Neural cell (in vitro differentiated cells): ENCODE data around the gene VEPH1. TPM values are rescaled to one million over a fixed set of nuclear protein-coding genes. Genes with fewer than 3 reads are reported as not detected.

Source experiments
- H2AFZ ChIP-seq: fragments of 200-600, 300-800 bp; sonication (generic), shearing (Covaris generic); 2 replicates; pipeline ENCODE4 v1.6.0; 2014; ENCODE audit warnings: low read depth, mild to moderate bottlenecking, antibody characterized with exemption, low read length, moderate library complexity
- H3F3A ChIP-seq: fragments of 200-600 bp; shearing (Covaris generic); 2 replicates; pipeline ENCODE4 v1.6.1; 2016; ENCODE audit warnings: mild to moderate bottlenecking, moderate library complexity, mixed read lengths, antibody characterized with exemption, low read length; ENCODE audit not compliant: insufficient read depth, poor library complexity, severe bottlenecking
- H3K27ac ChIP-seq: fragments of 200-600, 300-800 bp; sonication (generic), shearing (Covaris generic); 2 replicates; pipeline ENCODE4 v1.5.1; 2014; ENCODE audit warnings: mild to moderate bottlenecking, low read length, moderate library complexity
- H3K27me3 ChIP-seq: fragments of 300-800, 200-600 bp; sonication (generic), shearing (Covaris generic); 2 replicates; pipeline ENCODE4 v1.6.0; 2014; ENCODE audit warnings: mild to moderate bottlenecking, low read depth, low read length, moderate library complexity; ENCODE audit not compliant: insufficient read depth
- H3K36me3 ChIP-seq: fragments of 300-800, 200-600 bp; sonication (generic), shearing (Covaris generic); 2 replicates; pipeline ENCODE4 v1.5.1; 2014; ENCODE audit warnings: mild to moderate bottlenecking, antibody characterized with exemption, low read length, moderate library complexity; ENCODE audit not compliant: insufficient read depth
- H3K4me2 ChIP-seq: fragments of 300-800, 200-600 bp; sonication (generic), shearing (Covaris generic); 2 replicates; pipeline ENCODE4 v1.6.0; 2014; ENCODE audit warnings: mild to moderate bottlenecking, low read length
- H3K4me3 ChIP-seq: fragments of 300-800, 200-600 bp; sonication (generic), shearing (Covaris generic); 2 replicates; pipeline ENCODE4 v1.5.1; 2014; ENCODE audit warnings: mild to moderate bottlenecking, low read length, moderate library complexity
- H3K79me2 ChIP-seq: fragments of 200-600 bp; shearing (Covaris generic); replicated peaks from 2 replicates; pipeline ENCODE4 v1.6.0; 2014; ENCODE audit warnings: mild to moderate bottlenecking, low read length, moderate library complexity; ENCODE audit not compliant: insufficient read depth
- H3K9ac ChIP-seq: fragments of 300-800, 200-600 bp; sonication (generic), shearing (Covaris generic); 2 replicates; pipeline ENCODE4 v1.6.1; 2016; ENCODE audit warnings: mild to moderate bottlenecking, low read length, mixed read lengths
- H3K9me2 ChIP-seq: fragments of 200-600 bp; shearing (Covaris generic); 2 replicates; pipeline ENCODE4 v1.6.1; 2016; ENCODE audit warnings: mild to moderate bottlenecking, low read length, mixed read lengths; ENCODE audit not compliant: insufficient read depth
- H3K9me3 ChIP-seq: fragments of 200-600, 300-800 bp; sonication (generic), shearing (Covaris generic); 2 replicates; pipeline ENCODE4 v1.6.1; 2016; ENCODE audit warnings: mild to moderate bottlenecking, mixed run types, low read length, moderate library complexity, mixed read lengths
- H4K20me1 ChIP-seq: fragments of 200-600 bp; shearing (Covaris generic); 2 replicates; pipeline ENCODE4 v1.6.1; 2016; ENCODE audit warnings: mild to moderate bottlenecking, mixed run types; ENCODE audit not compliant: insufficient read depth
- EP300 ChIP-seq: fragments of 450-650 bp; conservative IDR thresholded peaks from 2 replicates; pipeline ENCODE4 v1.6.1; 2014; ENCODE audit warnings: antibody characterized with exemption, mild to moderate bottlenecking, moderate library complexity; ENCODE audit not compliant: poor library complexity, severe bottlenecking
- EZH2 ChIP-seq: fragments of 200-600, 300-800 bp; shearing (Covaris generic), sonication (generic); IDR thresholded peaks from 2 replicates; pipeline ENCODE4 v1.6.1; 2014; ENCODE audit warnings: antibody characterized with exemption, low read length, borderline replicate concordance, mild to moderate bottlenecking; ENCODE audit not compliant: insufficient read depth, poor library complexity, severe bottlenecking
- MXI1 ChIP-seq: fragments of 450-650 bp; conservative IDR thresholded peaks from 2 replicates; pipeline ENCODE4 v1.6.1; 2014; ENCODE audit warnings: antibody characterized with exemption, mild to moderate bottlenecking; ENCODE audit not compliant: poor library complexity, severe bottlenecking
- POLR2AphosphoS5 ChIP-seq: IDR thresholded peaks from 2 replicates; pipeline ENCODE4 v1.6.1; 2012
- RAD21 ChIP-seq: fragments of 450-650 bp; conservative IDR thresholded peaks from 2 replicates; pipeline ENCODE4 v1.6.1; 2014; ENCODE audit warnings: antibody characterized with exemption, mild to moderate bottlenecking, moderate library complexity
- SMC3 ChIP-seq: fragments of 450-650 bp; conservative IDR thresholded peaks from 2 replicates; pipeline ENCODE4 v1.6.1; 2014; ENCODE audit warnings: antibody characterized with exemption, mild to moderate bottlenecking, moderate library complexity; ENCODE audit not compliant: poor library complexity
- TAF1 ChIP-seq: IDR thresholded peaks from 2 replicates; pipeline ENCODE4 v1.6.1; 2012; ENCODE audit warnings: low read depth
- polyA plus RNA-seq: library from polyadenylated mRNA; depleted of rRNA; stranded (reverse); fragments of >200 nt; gene quantifications from 2 replicates; pipeline ENCODE4 v1.2.3, GENCODE V29; 2014
- TF ChIP-seq, protein P1 (sequence below): IDR thresholded peaks from 2 replicates; pipeline ENCODE4 v1.6.1; 2012; ENCODE audit warnings: borderline replicate concordance
- TF ChIP-seq, protein P2 (sequence below): fragments of 450-650 bp; IDR thresholded peaks from 2 replicates; pipeline ENCODE4 v1.5.1; 2014; ENCODE audit warnings: antibody characterized with exemption, mild to moderate bottlenecking, moderate library complexity; ENCODE audit not compliant: poor library complexity, severe bottlenecking

VEPH1 gene
- polyA plus RNA-seq, 1 donor from 2014 or later, result 0.89 TPM

DNA sequence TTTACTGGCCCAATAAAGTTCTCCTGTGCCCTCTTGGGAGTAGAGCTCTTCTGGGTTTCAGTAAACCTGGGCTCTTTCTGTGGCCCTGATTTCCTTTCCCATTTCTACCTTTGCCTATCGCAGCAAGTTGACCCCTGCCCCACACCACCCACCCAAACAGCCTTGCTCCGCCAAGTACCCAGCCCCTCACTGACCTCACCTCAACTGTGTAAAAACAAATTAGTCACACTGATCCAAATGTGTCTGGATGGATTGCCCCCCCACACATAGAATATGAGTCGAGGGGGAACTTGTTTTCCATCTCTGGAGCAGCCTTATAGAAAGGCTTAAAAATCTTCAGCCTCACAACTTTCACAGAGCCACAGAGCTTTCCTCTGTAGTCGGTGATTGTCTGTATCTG is 28.6 kb upstream of the VEPH1 start:
- Histone ChIP-seq H3K27ac (no peak overlapping the region), H4K20me1 (no peaks in the 10 kb centered on the region), H3K36me3 (no peaks in the 10 kb centered on the region), H2AFZ (no peak overlapping the region), H3K79me2 (no peaks in the 10 kb centered on the region), H3K9ac (no peak overlapping the region), H3K4me2 (no peak overlapping the region), H3K4me3 (no peak overlapping the region), H3F3A (no peaks in the 10 kb centered on the region), H3K9me3 (no peaks in the 10 kb centered on the region), H3K27me3 (no peaks in the 10 kb centered on the region), H3K9me2 (no peaks in the 10 kb centered on the region)
- no peak for TF ChIP-seq RAD21
- no peak for TF ChIP-seq MXI1
- TF ChIP-seq TAF1, result no peak
- TF ChIP-seq SMC3, result no peak
- TF ChIP-seq EZH2, result no peak
- TF ChIP-seq POLR2AphosphoS5, result no peak
- TF ChIP-seq, protein P1, sequence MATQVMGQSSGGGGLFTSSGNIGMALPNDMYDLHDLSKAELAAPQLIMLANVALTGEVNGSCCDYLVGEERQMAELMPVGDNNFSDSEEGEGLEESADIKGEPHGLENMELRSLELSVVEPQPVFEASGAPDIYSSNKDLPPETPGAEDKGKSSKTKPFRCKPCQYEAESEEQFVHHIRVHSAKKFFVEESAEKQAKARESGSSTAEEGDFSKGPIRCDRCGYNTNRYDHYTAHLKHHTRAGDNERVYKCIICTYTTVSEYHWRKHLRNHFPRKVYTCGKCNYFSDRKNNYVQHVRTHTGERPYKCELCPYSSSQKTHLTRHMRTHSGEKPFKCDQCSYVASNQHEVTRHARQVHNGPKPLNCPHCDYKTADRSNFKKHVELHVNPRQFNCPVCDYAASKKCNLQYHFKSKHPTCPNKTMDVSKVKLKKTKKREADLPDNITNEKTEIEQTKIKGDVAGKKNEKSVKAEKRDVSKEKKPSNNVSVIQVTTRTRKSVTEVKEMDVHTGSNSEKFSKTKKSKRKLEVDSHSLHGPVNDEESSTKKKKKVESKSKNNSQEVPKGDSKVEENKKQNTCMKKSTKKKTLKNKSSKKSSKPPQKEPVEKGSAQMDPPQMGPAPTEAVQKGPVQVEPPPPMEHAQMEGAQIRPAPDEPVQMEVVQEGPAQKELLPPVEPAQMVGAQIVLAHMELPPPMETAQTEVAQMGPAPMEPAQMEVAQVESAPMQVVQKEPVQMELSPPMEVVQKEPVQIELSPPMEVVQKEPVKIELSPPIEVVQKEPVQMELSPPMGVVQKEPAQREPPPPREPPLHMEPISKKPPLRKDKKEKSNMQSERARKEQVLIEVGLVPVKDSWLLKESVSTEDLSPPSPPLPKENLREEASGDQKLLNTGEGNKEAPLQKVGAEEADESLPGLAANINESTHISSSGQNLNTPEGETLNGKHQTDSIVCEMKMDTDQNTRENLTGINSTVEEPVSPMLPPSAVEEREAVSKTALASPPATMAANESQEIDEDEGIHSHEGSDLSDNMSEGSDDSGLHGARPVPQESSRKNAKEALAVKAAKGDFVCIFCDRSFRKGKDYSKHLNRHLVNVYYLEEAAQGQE, result no peak
- TF ChIP-seq EP300, result no peak
- TF ChIP-seq, protein P2, sequence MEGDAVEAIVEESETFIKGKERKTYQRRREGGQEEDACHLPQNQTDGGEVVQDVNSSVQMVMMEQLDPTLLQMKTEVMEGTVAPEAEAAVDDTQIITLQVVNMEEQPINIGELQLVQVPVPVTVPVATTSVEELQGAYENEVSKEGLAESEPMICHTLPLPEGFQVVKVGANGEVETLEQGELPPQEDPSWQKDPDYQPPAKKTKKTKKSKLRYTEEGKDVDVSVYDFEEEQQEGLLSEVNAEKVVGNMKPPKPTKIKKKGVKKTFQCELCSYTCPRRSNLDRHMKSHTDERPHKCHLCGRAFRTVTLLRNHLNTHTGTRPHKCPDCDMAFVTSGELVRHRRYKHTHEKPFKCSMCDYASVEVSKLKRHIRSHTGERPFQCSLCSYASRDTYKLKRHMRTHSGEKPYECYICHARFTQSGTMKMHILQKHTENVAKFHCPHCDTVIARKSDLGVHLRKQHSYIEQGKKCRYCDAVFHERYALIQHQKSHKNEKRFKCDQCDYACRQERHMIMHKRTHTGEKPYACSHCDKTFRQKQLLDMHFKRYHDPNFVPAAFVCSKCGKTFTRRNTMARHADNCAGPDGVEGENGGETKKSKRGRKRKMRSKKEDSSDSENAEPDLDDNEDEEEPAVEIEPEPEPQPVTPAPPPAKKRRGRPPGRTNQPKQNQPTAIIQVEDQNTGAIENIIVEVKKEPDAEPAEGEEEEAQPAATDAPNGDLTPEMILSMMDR, result no peak

DNA sequence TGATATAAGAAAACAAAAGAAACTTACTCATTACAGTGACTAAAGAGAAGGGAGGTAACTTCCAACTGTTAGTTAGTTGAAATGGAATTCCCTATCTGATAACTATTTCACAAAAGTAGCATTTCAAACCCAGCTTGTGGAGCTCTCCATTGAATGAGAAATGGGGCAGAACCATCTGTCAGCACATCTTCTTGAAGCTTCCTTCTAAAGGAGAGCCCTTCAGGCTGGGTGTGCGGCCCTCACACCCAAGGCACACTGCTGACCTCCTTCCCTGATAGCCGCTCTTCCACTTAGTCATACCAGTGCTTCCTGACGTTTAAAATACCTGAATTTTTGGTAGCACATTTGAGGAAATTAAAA is 28.1 kb upstream of the VEPH1 start:
- Histone ChIP-seq H3K4me2 (no peak overlapping the region), H4K20me1 (no peaks in the 10 kb centered on the region), H3F3A (no peaks in the 10 kb centered on the region), H3K4me3 (no peak overlapping the region), H3K36me3 (no peaks in the 10 kb centered on the region), H3K9me2 (no peaks in the 10 kb centered on the region), H3K27ac (no peak overlapping the region), H3K27me3 (no peaks in the 10 kb centered on the region), H3K9me3 (no peaks in the 10 kb centered on the region), H3K79me2 (no peaks in the 10 kb centered on the region), H2AFZ (no peak overlapping the region), H3K9ac (no peak overlapping the region)
- TF ChIP-seq TAF1, result no peak
- TF ChIP-seq SMC3, result no peak
- no peak for TF ChIP-seq MXI1
- no peak for TF ChIP-seq EP300
- TF ChIP-seq, protein P2, result no peak
- TF ChIP-seq, protein P1, result no peak
- TF ChIP-seq EZH2, result no peak
- no peak for TF ChIP-seq RAD21
- no peak for TF ChIP-seq POLR2AphosphoS5
